ENCODE measurements around the gene CAMK1D.

Gene CAMK1D

GRCh38 chr10:12602521-12602920 is 253.2 kb downstream of the CAMK1D start:
- H3K27ac Mint-ChIP-seq, result no peak overlapping the region
- peaks cover 6% of the 10 kb centered on the region for H3K36me3 Mint-ChIP-seq (ENCODE audit: low read depth)
- H3K9me3 Mint-ChIP-seq, result peaks cover 19% of the 10 kb centered on the region
- H3K27me3 Mint-ChIP-seq (ENCODE audit: low read depth), result peaks cover 8% of the 10 kb centered on the region
- no peak overlapping the region for H3K4me3 Mint-ChIP-seq
- no peaks in the 10 kb centered on the region for H3K4me1 Mint-ChIP-seq
- no peak for TF ChIP-seq CTCF (IDR thresholded peaks at IDR 0.05; ENCODE audit: unreplicated experiment in 3 of 3)

GRCh38 chr10:12603766-12604470 is 254.6 kb downstream of the CAMK1D start:
- Mint-ChIP-seq H3K27me3 (ENCODE audit: low read depth) (peaks cover 2% of the 10 kb centered on the region), H3K4me3 (no peak overlapping the region), H3K9me3 (peaks cover 14% of the 10 kb centered on the region), H3K27ac (no peak overlapping the region), H3K4me1 (no peaks in the 10 kb centered on the region), H3K36me3 (ENCODE audit: low read depth) (peaks cover under 1% of the 10 kb centered on the region)
- no peak for TF ChIP-seq CTCF (IDR thresholded peaks at IDR 0.05; ENCODE audit: unreplicated experiment in 3 of 3)

- no peaks in the 10 kb centered on the region for H3K36me3 Mint-ChIP-seq (ENCODE audit: low read depth)
- H3K27me3 Mint-ChIP-seq (ENCODE audit: low read depth), result peaks cover 3% of the 10 kb centered on the region
- H3K27ac Mint-ChIP-seq, result peak overlapping the region in 2 of 3 experiments; percentile 53 to 74
- no peak overlapping the region for H3K4me3 Mint-ChIP-seq
- peaks cover 1% of the 10 kb centered on the region for H3K9me3 Mint-ChIP-seq
- no peak for TF ChIP-seq CTCF (IDR thresholded peaks at IDR 0.05; ENCODE audit: unreplicated experiment in 3 of 3)
- no peaks in the 10 kb centered on the region for H3K4me1 Mint-ChIP-seq
Observed at GRCh38 chr10:12605580-12606405, 256.4 kb downstream of the CAMK1D start.

GRCh38 chr10:12606461-12606860 is 257.1 kb downstream of the CAMK1D start:
- no peaks in the 10 kb centered on the region for H3K4me1 Mint-ChIP-seq
- peaks cover 3% of the 10 kb centered on the region for H3K27me3 Mint-ChIP-seq (ENCODE audit: low read depth)
- no peak for TF ChIP-seq CTCF (IDR thresholded peaks at IDR 0.05; ENCODE audit: unreplicated experiment in 3 of 3)
- no peak overlapping the region for H3K27ac Mint-ChIP-seq
- H3K4me3 Mint-ChIP-seq, result no peak overlapping the region
- H3K9me3 Mint-ChIP-seq, result no peaks in the 10 kb centered on the region
- no peaks in the 10 kb centered on the region for H3K36me3 Mint-ChIP-seq (ENCODE audit: low read depth)

GRCh38 chr10:12608761-12609160 is 259.4 kb downstream of the CAMK1D start:
- H3K9me3 Mint-ChIP-seq, result no peaks in the 10 kb centered on the region
- no peaks in the 10 kb centered on the region for H3K36me3 Mint-ChIP-seq (ENCODE audit: low read depth)
- no peak for TF ChIP-seq CTCF (IDR thresholded peaks at IDR 0.05; ENCODE audit: unreplicated experiment in 3 of 3)
- no peak overlapping the region for H3K27ac Mint-ChIP-seq
- H3K4me1 Mint-ChIP-seq, result no peaks in the 10 kb centered on the region
- no peak overlapping the region for H3K4me3 Mint-ChIP-seq
- peaks cover 3% of the 10 kb centered on the region for H3K27me3 Mint-ChIP-seq (ENCODE audit: low read depth)
